ENCODE results near the gene SNAPIN.

DNA sequence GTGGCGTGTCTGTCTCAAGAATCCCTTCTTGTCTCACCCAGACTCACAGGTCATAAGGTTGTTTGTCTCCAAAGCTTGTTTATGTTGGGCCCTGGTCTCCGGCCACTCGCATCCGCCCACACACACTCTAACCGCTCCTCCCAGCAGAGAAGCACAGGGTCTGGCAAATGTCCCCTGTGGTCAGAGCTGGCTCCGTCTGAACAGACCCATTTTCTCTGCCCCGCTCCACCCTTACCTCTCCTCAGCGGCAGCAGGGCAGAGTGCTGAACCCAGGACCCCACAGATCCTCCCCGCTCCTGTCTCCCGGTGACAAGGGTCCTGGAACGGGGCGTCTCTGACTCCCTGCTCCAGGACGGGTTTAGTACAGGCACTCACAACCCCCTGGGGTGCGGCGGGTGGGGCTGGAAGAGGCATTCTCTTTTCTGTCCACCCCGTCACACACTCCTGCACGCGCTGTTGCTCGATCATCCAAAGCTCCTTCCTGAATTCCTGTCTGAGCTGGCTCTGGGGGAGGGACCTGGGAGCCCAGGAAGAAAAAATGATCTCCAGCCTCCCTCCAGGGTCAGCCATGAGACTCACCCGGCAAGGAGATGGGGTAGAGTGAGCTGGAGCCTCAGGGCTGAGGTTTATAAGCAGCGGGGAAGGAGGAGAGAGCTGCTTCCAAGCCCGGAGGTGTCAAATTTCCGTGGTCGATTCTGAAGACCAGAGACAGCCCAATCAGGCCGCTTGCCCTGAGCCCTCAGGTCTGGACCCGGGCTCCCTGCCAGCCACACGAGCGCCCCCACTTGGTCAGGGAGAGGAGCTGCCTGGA lies 31.4 kb upstream of the SNAPIN start, which contains the start of gene S100A13:
- TF ChIP-seq TARDBP (IDR thresholded peaks at IDR 0.05) (no peak), SUZ12 (IDR thresholded peaks at IDR 0.05) (no peak)

All from HEK293T (cell line).